ENCODE results near the gene CXCL6. TPM values are rescaled to one million over a fixed set of nuclear protein-coding genes. Genes with fewer than 3 reads are reported as not detected.

The CXCL6 gene
- total RNA-seq, 4 donors from 2014 or later = not detected

GRCh38 chr4:73860181-73860580, 23.7 kb downstream of the CXCL6 start:
- 33% methylated on average over 4 of the region's 4 CpGs for WGBS
- TF ChIP-seq POLR2AphosphoS5 (IDR thresholded peaks at IDR 0.05) = no peak
- TF ChIP-seq EP300 (IDR thresholded peaks at IDR 0.05) = no peak
- TF ChIP-seq CTCF (IDR thresholded peaks at IDR 0.05) = no peak
- no peak for TF ChIP-seq POLR2A (IDR thresholded peaks at IDR 0.05)
- no peak for DNase-seq (ENCODE audit: low spot score in 2 of 2)
- H3K9me3 ChIP-seq = no peaks in the 10 kb centered on the region
- no peaks in the 10 kb centered on the region for H3K27me3 ChIP-seq
- H3K36me3 ChIP-seq = no peaks in the 10 kb centered on the region
- no peaks in the 10 kb centered on the region for H3K4me1 ChIP-seq
- no peak overlapping the region for H3K4me3 ChIP-seq
- no peak overlapping the region for H3K27ac ChIP-seq

- H3K4me1 ChIP-seq = no peaks in the 10 kb centered on the region
- H3K4me3 ChIP-seq = no peak overlapping the region
- H3K27me3 ChIP-seq = no peaks in the 10 kb centered on the region
- no peak for DNase-seq (ENCODE audit: low spot score in 2 of 2)
- H3K27ac ChIP-seq = no peak overlapping the region
- no peak for TF ChIP-seq EP300 (IDR thresholded peaks at IDR 0.05)
- TF ChIP-seq CTCF (IDR thresholded peaks at IDR 0.05) = no peak
- no peak for TF ChIP-seq POLR2AphosphoS5 (IDR thresholded peaks at IDR 0.05)
- no peak for TF ChIP-seq POLR2A (IDR thresholded peaks at IDR 0.05)
- H3K36me3 ChIP-seq = no peaks in the 10 kb centered on the region
- WGBS = 81% methylated on average over 3 of the region's 3 CpGs
- no peaks in the 10 kb centered on the region for H3K9me3 ChIP-seq
Observed at GRCh38 chr4:73860917-73861316, 24.4 kb downstream of the CXCL6 start.

GRCh38 chr4:73862322-73862721, 25.8 kb downstream of the CXCL6 start:
- Histone ChIP-seq H3K4me1 (no peaks in the 10 kb centered on the region), H3K27ac (no peak overlapping the region), H3K9me3 (no peaks in the 10 kb centered on the region), H3K27me3 (no peaks in the 10 kb centered on the region), H3K36me3 (no peaks in the 10 kb centered on the region), H3K4me3 (no peak overlapping the region)
- DNase-seq (ENCODE audit: low spot score in 2 of 2) = no peak
- 92% methylated on average over 1 of the region's 1 CpG for WGBS
- TF ChIP-seq CTCF (IDR thresholded peaks at IDR 0.05) (no peak), POLR2AphosphoS5 (IDR thresholded peaks at IDR 0.05) (no peak), POLR2A (IDR thresholded peaks at IDR 0.05) (no peak), EP300 (IDR thresholded peaks at IDR 0.05) (no peak)

GRCh38 chr4:73864365-73864764, 27.9 kb downstream of the CXCL6 start:
- no peak for DNase-seq (ENCODE audit: low spot score in 2 of 2)
- H3K4me1 ChIP-seq = peaks cover 14% of the 10 kb centered on the region
- WGBS = 69% methylated on average over 2 of the region's 2 CpGs

GRCh38 chr4:73864961-73865360, 28.5 kb downstream of the CXCL6 start:
- TF ChIP-seq CTCF (IDR thresholded peaks at IDR 0.05) (no peak), POLR2AphosphoS5 (IDR thresholded peaks at IDR 0.05) (no peak), EP300 (IDR thresholded peaks at IDR 0.05) (no peak), POLR2A (IDR thresholded peaks at IDR 0.05) (no peak)
- DNase-seq (ENCODE audit: low spot score in 2 of 2) = no peak
- peaks cover 20% of the 10 kb centered on the region for H3K4me1 ChIP-seq

More at GRCh38 chr4:73864365-73864764, 27.9 kb downstream of the CXCL6 start:
- Histone ChIP-seq H3K27me3 (peaks cover 9% of the 10 kb centered on the region), H3K27ac (no peak overlapping the region), H3K4me3 (no peak overlapping the region), H3K9me3 (no peaks in the 10 kb centered on the region), H3K36me3 (no peaks in the 10 kb centered on the region)
- TF ChIP-seq POLR2A (IDR thresholded peaks at IDR 0.05) = no peak
- no peak for TF ChIP-seq POLR2AphosphoS5 (IDR thresholded peaks at IDR 0.05)
- TF ChIP-seq EP300 (IDR thresholded peaks at IDR 0.05) = no peak
- TF ChIP-seq CTCF (IDR thresholded peaks at IDR 0.05) = peak in 1 of 2 donors; percentile 19

More at GRCh38 chr4:73864961-73865360, 28.5 kb downstream of the CXCL6 start:
- no peak overlapping the region for H3K27ac ChIP-seq
- H3K27me3 ChIP-seq = peaks cover 14% of the 10 kb centered on the region
- H3K4me3 ChIP-seq = no peak overlapping the region
- no peaks in the 10 kb centered on the region for H3K9me3 ChIP-seq
- no peaks in the 10 kb centered on the region for H3K36me3 ChIP-seq
- 77% methylated on average over 8 of the region's 8 CpGs for WGBS
